ENCODE data around the gene HIVEP2. TPM values are rescaled to one million over a fixed set of nuclear protein-coding genes. Genes with fewer than 3 reads are reported as not detected.

The HIVEP2 gene
- total and polyA plus RNA-seq, 2 donors from 2014 or later: 2.4 to 26.0 TPM

DNA sequence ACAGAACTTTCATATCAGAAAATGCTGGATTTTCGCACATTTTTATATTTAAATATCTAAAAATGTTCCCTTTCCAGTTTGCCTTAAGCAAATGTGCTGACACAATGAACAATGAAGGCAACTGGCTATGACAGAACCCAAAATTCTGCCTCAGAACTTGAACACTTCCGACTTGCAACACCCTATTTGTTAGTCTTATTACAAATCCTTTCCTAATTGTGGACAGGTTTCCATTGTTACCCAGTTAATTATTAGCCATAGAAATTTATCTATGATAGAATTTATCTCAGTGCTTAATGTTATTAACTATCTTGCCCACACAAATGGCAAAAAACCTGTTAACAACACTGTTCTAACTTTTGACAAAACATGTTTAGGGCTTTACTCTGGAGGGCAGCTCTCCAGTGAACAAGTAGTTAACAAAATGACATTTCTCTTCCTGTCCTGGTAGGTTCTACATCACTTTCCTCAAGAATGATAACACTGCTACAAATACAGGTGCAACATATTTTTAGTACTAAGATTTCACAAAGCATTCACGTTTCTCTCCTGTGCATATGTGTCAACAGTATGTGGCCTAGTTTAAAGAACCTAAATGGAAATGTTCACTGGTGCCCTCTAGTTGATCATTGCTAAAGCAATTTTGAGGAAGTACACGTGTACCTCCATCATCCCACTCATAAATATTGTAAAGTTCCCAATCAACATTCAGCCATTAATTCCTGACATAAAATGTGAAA lies 58.4 kb downstream of the HIVEP2 start:
- TF ChIP-seq, protein P1, sequence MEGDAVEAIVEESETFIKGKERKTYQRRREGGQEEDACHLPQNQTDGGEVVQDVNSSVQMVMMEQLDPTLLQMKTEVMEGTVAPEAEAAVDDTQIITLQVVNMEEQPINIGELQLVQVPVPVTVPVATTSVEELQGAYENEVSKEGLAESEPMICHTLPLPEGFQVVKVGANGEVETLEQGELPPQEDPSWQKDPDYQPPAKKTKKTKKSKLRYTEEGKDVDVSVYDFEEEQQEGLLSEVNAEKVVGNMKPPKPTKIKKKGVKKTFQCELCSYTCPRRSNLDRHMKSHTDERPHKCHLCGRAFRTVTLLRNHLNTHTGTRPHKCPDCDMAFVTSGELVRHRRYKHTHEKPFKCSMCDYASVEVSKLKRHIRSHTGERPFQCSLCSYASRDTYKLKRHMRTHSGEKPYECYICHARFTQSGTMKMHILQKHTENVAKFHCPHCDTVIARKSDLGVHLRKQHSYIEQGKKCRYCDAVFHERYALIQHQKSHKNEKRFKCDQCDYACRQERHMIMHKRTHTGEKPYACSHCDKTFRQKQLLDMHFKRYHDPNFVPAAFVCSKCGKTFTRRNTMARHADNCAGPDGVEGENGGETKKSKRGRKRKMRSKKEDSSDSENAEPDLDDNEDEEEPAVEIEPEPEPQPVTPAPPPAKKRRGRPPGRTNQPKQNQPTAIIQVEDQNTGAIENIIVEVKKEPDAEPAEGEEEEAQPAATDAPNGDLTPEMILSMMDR (IDR thresholded peaks at IDR 0.05; ENCODE audit: borderline replicate concordance, extremely low read depth, insufficient read depth): peak; percentile 23
- H3K27ac ChIP-seq (ENCODE audit: low read depth in 2 of 2, low read length in 2 of 2): no peak overlapping the region

GRCh38 chr6:142885182-142885867 lies 59.7 kb downstream of the HIVEP2 start:
- intact Hi-C loops (cut with DNase I): no loop called here
- H3K9me3 ChIP-seq (ENCODE audit: control insufficient read depth in 2 of 3, insufficient read depth in 1 of 3, low read length in 3 of 3): no peaks in the 10 kb centered on the region
- peaks cover 4 to 10% (median 5%) of the 10 kb centered on the region in 3 donors for H3K4me1 ChIP-seq (ENCODE audit: control insufficient read depth in 2 of 3, insufficient read depth in 2 of 3, low read depth in 1 of 3, low read length in 3 of 3)
- H3K27me3 ChIP-seq (ENCODE audit: control insufficient read depth, insufficient read depth, low read length): no peaks in the 10 kb centered on the region
- DNase-seq (peak in 4 of 5 donors; percentile 67 to 94 (median 83)), FAIRE-seq (peak; percentile 87)
- H3K27ac ChIP-seq (ENCODE audit: low read depth in 2 of 2, low read length in 2 of 2): peak overlapping the region; percentile 75 to 81
- no peaks in the 10 kb centered on the region for H3K36me3 ChIP-seq (ENCODE audit: control insufficient read depth in 2 of 3, insufficient read depth in 3 of 3, low read length in 3 of 3)
- H3K9ac ChIP-seq (ENCODE audit: low read length in 3 of 3): peak overlapping the region in 2 of 3 donors; percentile 42 to 44
- TF ChIP-seq, protein P1 (IDR thresholded peaks at IDR 0.05; ENCODE audit: borderline replicate concordance, extremely low read depth, insufficient read depth): no peak
- H3K4me3 ChIP-seq (ENCODE audit: low read length in 3 of 3): peak overlapping the region; percentile 54 to 72 (median 61)

More for the DNA sequence above, 58.4 kb downstream of the HIVEP2 start:
- DNase-seq: peak in 2 of 5 donors; percentile 55 to 71
- no peaks in the 10 kb centered on the region for H3K27me3 ChIP-seq (ENCODE audit: control insufficient read depth, insufficient read depth, low read length)
- H3K36me3 ChIP-seq (ENCODE audit: control insufficient read depth in 2 of 3, insufficient read depth in 3 of 3, low read length in 3 of 3): no peaks in the 10 kb centered on the region
- no peak overlapping the region for H3K4me3 ChIP-seq (ENCODE audit: low read length in 3 of 3)
- H3K4me1 ChIP-seq (ENCODE audit: control insufficient read depth in 2 of 3, insufficient read depth in 2 of 3, low read depth in 1 of 3, low read length in 3 of 3): peaks cover 4 to 10% (median 5%) of the 10 kb centered on the region in 3 donors
- intact Hi-C loops (cut with DNase I): no loop called here
- no peaks in the 10 kb centered on the region for H3K9me3 ChIP-seq (ENCODE audit: control insufficient read depth in 2 of 3, insufficient read depth in 1 of 3, low read length in 3 of 3)
- no peak overlapping the region for H3K9ac ChIP-seq (ENCODE audit: low read length in 3 of 3)
- FAIRE-seq: peak; percentile 89

- DNase-seq: no peak
- no peak for FAIRE-seq
- Histone ChIP-seq H3K36me3 (ENCODE audit: control insufficient read depth in 2 of 3, insufficient read depth in 3 of 3, low read length in 3 of 3) (no peaks in the 10 kb centered on the region), H3K9ac (ENCODE audit: low read length in 3 of 3) (peak overlapping the region in 1 of 3 donors; percentile 24), H3K9me3 (ENCODE audit: control insufficient read depth in 2 of 3, insufficient read depth in 1 of 3, low read length in 3 of 3) (no peaks in the 10 kb centered on the region), H3K27me3 (ENCODE audit: control insufficient read depth, insufficient read depth, low read length) (no peaks in the 10 kb centered on the region), H3K4me1 (ENCODE audit: control insufficient read depth in 2 of 3, insufficient read depth in 2 of 3, low read depth in 1 of 3, low read length in 3 of 3) (peaks cover 4 to 10% (median 5%) of the 10 kb centered on the region in 3 donors), H3K27ac (ENCODE audit: low read depth in 2 of 2, low read length in 2 of 2) (peak overlapping the region; percentile 75 to 81), H3K4me3 (ENCODE audit: low read length in 3 of 3) (peak overlapping the region in 2 of 3 donors; percentile 61 to 72)
- intact Hi-C loops (cut with DNase I): no loop called here
- TF ChIP-seq, protein P1 (IDR thresholded peaks at IDR 0.05; ENCODE audit: borderline replicate concordance, extremely low read depth, insufficient read depth): no peak
Observed at GRCh38 chr6:142884214-142885035, 60.6 kb downstream of the HIVEP2 start.
